Tibial artery (tissue), 4 donors: ENCODE measurements around the gene MMRN2.

Source experiments
- DNase-seq, 2 donors: peaks; one replicate each; pipeline ENCODE4 v3.0.0-alpha.2; 2019
- H3K27ac ChIP-seq, 2 donors: fragments of 200-600 bp; sonication (generic) in 1 of 2; 1 replicate in 1 of 2; 2 replicates in 1 of 2; pipeline ENCODE4 v1.5.1; 2018 to 2019; ENCODE audit warnings: mild to moderate bottlenecking in 1 of 2
- H3K27me3 ChIP-seq, 2 donors: fragments of 200-600 bp; sonication (generic) in 1 of 2; one replicate each; pipeline versions ENCODE4 v1.5.1 to v1.6.0; 2016 to 2019
- H3K36me3 ChIP-seq, 3 donors: fragments of 200-600 bp; sonication (generic) in 2 of 3; one replicate each; pipeline ENCODE4 v1.5.1; 2016 to 2019; ENCODE audit warnings: mild to moderate bottlenecking in 2 of 3
- H3K4me1 ChIP-seq, 4 donors: fragments of 200-600 bp; sonication (generic) in 2 of 4; 1 replicate in 3 of 4; 2 replicates in 1 of 4; pipeline ENCODE4 v1.5.1; 2016 to 2019
- H3K4me3 ChIP-seq, 2 donors: fragments of 200-600 bp; sonication (generic) in 1 of 2; 1 replicate in 1 of 2; 2 replicates in 1 of 2; pipeline ENCODE4 v1.5.1; 2018 to 2019; ENCODE audit warnings: mild to moderate bottlenecking in 2 of 2
- H3K9me3 ChIP-seq, 3 donors: fragments of 200-600 bp; sonication (generic) in 1 of 3; one replicate each; pipeline ENCODE4 v1.5.1; 2016 to 2019
- CTCF ChIP-seq, 2 experiments: fragments of 200-600 bp in 1 of 2; fragments of 450-650 bp in 1 of 2; IDR thresholded peaks; one replicate each; pipeline ENCODE4 v1.5.1; 2017 to 2019; ENCODE audit warnings: antibody characterized with exemption in 2 of 2, mild to moderate bottlenecking in 1 of 2, moderate library complexity in 1 of 2
- intact Hi-C: fragments of 100-400 bp; cut with DNase I; formaldehyde crosslinking; loops from one replicate; pipeline ENCODE4 v1.15.0; 2023; ENCODE audit warnings: low total_unique reads

MMRN2 gene

DNA sequence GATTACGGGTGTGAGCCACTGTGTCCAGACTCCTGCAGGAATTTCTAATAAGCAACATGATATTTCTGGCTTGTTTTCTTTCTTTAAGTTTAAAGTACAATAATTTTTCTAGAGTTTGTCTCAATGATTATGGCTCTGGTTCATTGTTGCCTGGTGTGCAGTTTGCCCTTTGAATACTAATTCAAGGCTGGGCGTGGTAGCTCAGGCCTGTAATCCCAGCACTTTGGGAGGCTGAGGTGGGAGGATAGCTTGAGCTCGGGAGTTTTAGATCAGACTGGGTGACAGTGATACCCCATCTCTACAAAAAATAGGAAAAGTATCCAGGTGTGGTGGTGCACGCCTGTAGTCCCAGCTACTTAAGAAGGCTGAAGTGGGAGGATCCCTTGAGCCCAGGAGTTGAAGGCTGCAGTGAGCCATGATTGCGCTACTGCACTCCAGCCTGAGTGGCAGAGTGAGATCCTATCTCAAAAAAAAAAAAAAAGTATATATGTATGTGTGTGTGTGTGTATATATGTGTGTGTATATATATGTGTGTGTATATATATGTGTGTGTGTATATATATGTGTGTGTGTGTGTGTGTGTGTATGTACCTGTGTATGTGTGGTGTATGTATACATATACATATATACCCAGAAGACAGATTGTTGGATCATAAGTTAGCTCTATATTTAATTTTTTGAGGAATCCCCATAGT is 19.1 kb upstream of the MMRN2 start:
- intact Hi-C loops, result no loop called here
- no peak for TF ChIP-seq CTCF (IDR thresholded peaks at IDR 0.05)
- Histone ChIP-seq H3K27ac (peak overlapping the region; percentile 16 to 100), H3K36me3 (peaks cover 0 to 4% (median 0%) of the 10 kb centered on the region in 3 donors), H3K27me3 (no peaks in the 10 kb centered on the region), H3K4me3 (no peak overlapping the region), H3K9me3 (no peaks in the 10 kb centered on the region), H3K4me1 (peaks cover 3 to 95% (median 44%) of the 10 kb centered on the region in 4 donors)
- DNase-seq, result no peak

DNA sequence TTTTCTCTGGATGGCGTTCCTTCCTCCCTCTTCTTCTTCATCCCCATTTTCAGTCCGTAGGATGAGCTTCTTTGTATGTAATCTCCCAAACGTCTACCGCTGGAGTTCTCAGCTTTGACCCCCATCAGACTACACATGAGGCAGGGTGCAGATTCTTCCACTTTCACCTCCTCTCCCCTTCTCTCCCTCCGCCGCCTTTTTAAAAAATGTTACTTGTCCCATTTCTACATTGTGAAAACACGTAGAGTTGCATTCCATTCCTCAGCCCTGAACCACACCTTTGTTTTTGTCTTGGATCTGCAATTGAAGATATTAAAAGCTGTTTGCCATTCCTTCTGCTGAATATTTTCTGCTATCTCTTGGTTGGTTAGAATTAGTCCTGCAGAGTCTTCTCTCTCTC is 17.1 kb upstream of the MMRN2 start:
- DNase-seq, result no peak
- intact Hi-C loops, result no loop called here
- H3K36me3 ChIP-seq, result peaks cover 0 to 4% (median 0%) of the 10 kb centered on the region in 3 donors
- TF ChIP-seq CTCF (IDR thresholded peaks at IDR 0.05), result no peak
- peak overlapping the region; percentile 99 to 100 for H3K27ac ChIP-seq
- no peaks in the 10 kb centered on the region for H3K27me3 ChIP-seq
- H3K4me1 ChIP-seq, result peaks cover under 1 to 75% (median 33%) of the 10 kb centered on the region in 4 donors
- no peaks in the 10 kb centered on the region for H3K9me3 ChIP-seq
- no peak overlapping the region for H3K4me3 ChIP-seq

DNA sequence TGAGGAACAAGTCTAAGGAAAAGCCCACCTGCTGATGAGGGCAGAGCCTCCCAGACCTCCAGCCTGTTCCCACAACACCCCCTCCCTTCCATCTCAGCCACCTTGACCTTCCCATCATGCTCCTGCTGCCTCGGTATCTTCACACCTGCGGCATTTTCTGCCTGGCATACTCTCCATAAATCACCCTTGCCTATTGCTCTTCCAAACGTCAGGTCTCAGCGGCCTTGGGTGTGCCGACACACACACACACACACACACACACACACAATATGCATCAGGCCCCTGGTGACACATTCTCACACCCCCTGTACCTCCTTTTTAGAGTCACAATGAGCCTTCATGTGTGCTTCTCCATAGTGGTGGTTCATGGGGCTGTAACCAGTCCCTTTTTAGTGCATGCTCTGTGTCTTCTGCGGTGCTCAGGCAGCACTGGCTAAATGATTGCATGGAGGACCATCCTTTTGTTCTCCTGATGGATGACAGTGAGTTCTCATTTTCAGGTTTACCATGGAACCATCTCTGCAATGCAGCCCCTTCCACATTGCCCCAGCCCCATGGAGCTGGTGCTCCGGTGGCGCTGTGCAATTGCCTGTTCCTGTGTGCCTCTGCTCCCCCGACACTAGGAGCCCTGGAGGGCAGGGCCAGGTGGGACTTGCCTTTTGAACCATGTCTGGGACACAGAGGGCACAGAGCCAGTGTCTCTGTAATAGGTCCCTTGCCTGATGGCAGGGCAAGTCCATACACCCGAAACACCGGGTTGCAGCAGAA is 15.4 kb upstream of the MMRN2 start:
- intact Hi-C loops, result no loop called here

DNA sequence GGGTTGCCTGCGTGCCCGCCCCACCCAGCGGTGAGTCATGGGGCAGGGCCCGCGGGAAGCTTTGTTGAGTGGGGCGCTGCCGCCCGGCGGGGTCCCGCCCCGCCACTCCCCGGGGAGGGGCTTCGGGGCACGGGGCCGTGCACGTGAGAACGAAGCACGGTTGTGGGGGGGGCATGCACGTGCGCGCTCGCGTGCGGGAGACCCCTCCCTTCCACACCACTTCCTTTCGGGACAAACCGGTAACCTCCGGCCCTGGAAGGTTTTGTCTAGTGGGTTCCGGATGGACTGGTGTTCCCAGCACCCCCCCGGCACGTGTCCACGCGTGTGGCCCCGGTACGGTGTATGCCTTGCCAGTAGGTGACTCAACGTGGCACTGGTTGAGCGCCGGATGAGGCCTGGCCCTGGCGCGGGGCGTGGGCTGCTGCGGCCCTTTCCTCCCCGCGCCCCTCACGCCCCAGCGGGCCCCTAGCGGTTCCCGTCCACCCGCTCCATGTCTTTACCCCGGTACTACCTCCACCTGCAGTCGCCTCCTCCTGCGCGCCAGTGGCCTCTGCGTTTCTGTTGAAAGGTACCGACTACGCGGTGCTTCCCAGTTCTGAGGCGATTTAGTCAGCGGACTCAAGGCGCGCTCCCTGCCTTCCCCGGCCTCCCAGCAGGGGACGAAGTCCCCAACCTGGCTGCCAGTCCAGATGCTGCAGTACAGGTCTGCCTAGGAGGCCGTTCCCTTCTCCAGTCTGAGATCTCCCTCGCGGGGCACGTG is 14.0 kb upstream of the MMRN2 start:
- Histone ChIP-seq H3K36me3 (peaks cover 0 to 4% (median 0%) of the 10 kb centered on the region in 3 donors), H3K27me3 (no peaks in the 10 kb centered on the region), H3K27ac (peak overlapping the region; percentile 99 to 100), H3K9me3 (no peaks in the 10 kb centered on the region), H3K4me3 (peak overlapping the region; percentile 79 to 92), H3K4me1 (peaks cover 0 to 62% (median 45%) of the 10 kb centered on the region in 4 donors)
- intact Hi-C loops, result no loop called here
- peak; percentile 12 to 23 for TF ChIP-seq CTCF (IDR thresholded peaks at IDR 0.05)
- DNase-seq, result peak; percentile 92 to 98

More for the DNA sequence above, 15.4 kb upstream of the MMRN2 start:
- peaks cover 0 to 4% (median 0%) of the 10 kb centered on the region in 3 donors for H3K36me3 ChIP-seq
- no peak overlapping the region for H3K4me3 ChIP-seq
- no peaks in the 10 kb centered on the region for H3K9me3 ChIP-seq
- H3K27me3 ChIP-seq, result no peaks in the 10 kb centered on the region
- peak overlapping the region; percentile 99 to 100 for H3K27ac ChIP-seq
- no peak for TF ChIP-seq CTCF (IDR thresholded peaks at IDR 0.05)
- peaks cover 0 to 62% (median 35%) of the 10 kb centered on the region in 4 donors for H3K4me1 ChIP-seq
- DNase-seq, result peak in 1 of 2 donors; percentile 75

GRCh38 chr10:86970982-86971231 is 13.5 kb upstream of the MMRN2 start:
- H3K36me3 ChIP-seq, result peaks cover 0 to 4% (median 0%) of the 10 kb centered on the region in 3 donors
- H3K27me3 ChIP-seq, result no peaks in the 10 kb centered on the region
- peak overlapping the region; percentile 79 to 92 for H3K4me3 ChIP-seq
- H3K9me3 ChIP-seq, result no peaks in the 10 kb centered on the region
- TF ChIP-seq CTCF (IDR thresholded peaks at IDR 0.05), result peak in 1 of 2 experiments; percentile 10
- no peak for DNase-seq
- intact Hi-C loops, result no loop called here
- peak overlapping the region; percentile 99 to 100 for H3K27ac ChIP-seq
- H3K4me1 ChIP-seq, result peaks cover 0 to 62% (median 48%) of the 10 kb centered on the region in 4 donors
